GM18909 (cell line): ENCODE results near the gene PLA2G7.

Experiments used
- ATAC-seq: cut with Tn5 transposase; IDR thresholded peaks from one replicate; pipeline ENCODE4 v1.9.1; 2021; ENCODE audit warnings: mild to moderate bottlenecking; ENCODE audit not compliant: unreplicated experiment, poor library complexity

Gene PLA2G7

GRCh38 chr6:46690141-46690755, 44.9 kb downstream of the PLA2G7 start:
- no peak for ATAC-seq

GRCh38 chr6:46689657-46690056, 45.5 kb downstream of the PLA2G7 start:
- no peak for ATAC-seq

- ATAC-seq, result no peak
These were observed 46.2 kb downstream of the PLA2G7 start for GRCh38 chr6:46688966-46689335.

- ATAC-seq, result no peak
These were observed 46.8 kb downstream of the PLA2G7 start for GRCh38 chr6:46688117-46688965.

- no peak for ATAC-seq
These were observed 47.5 kb downstream of the PLA2G7 start, which contains the start of gene TDRD6 for GRCh38 chr6:46687619-46688097. Gene TDRD6 (plus strand): TSS chr6:46687885. CDS start chr6:46688129, 244 bp downstream.

GRCh38 chr6:46684771-46685170, 50.4 kb downstream of the PLA2G7 start:
- ATAC-seq, result no peak

GRCh38 chr6:46677314-46677654, 57.9 kb downstream of the PLA2G7 start:
- no peak for ATAC-seq

- ATAC-seq, result no peak
These were observed 58.4 kb downstream of the PLA2G7 start for GRCh38 chr6:46676604-46677313.

- no peak for ATAC-seq
These were observed 60.8 kb downstream of the PLA2G7 start for GRCh38 chr6:46674410-46674809.

GRCh38 chr6:46667377-46667776, 67.8 kb downstream of the PLA2G7 start:
- ATAC-seq, result no peak

- ATAC-seq, result no peak
These were observed 73.7 kb downstream of the PLA2G7 start for GRCh38 chr6:46661483-46661882.

GRCh38 chr6:46657642-46658041, 77.5 kb downstream of the PLA2G7 start:
- ATAC-seq, result no peak

GRCh38 chr6:46655803-46656202, 79.4 kb downstream of the PLA2G7 start:
- no peak for ATAC-seq
